Lower leg skin (tissue), 3 donors: Measurements from ENCODE around the gene ASTN1.

Experiments used
- POLR2A ChIP-seq, 2 donors: fragments of 450-650 bp; IDR thresholded peaks; one replicate each; pipeline ENCODE4 v1.6.1; 2016 to 2017; ENCODE audit warnings: antibody characterized with exemption in 2 of 2, mild to moderate bottlenecking in 1 of 2, moderate library complexity in 1 of 2
- TF ChIP-seq, protein P1 (sequence below), 3 donors: fragments of 450-650 bp; IDR thresholded peaks; one replicate each; pipeline ENCODE4 v1.5.1; 2016; ENCODE audit warnings: antibody characterized with exemption in 3 of 3, mild to moderate bottlenecking in 3 of 3, moderate library complexity in 2 of 3

GRCh38 chr1:176905648-176906047, 258.9 kb downstream of the ASTN1 start:
- TF ChIP-seq, protein P1, sequence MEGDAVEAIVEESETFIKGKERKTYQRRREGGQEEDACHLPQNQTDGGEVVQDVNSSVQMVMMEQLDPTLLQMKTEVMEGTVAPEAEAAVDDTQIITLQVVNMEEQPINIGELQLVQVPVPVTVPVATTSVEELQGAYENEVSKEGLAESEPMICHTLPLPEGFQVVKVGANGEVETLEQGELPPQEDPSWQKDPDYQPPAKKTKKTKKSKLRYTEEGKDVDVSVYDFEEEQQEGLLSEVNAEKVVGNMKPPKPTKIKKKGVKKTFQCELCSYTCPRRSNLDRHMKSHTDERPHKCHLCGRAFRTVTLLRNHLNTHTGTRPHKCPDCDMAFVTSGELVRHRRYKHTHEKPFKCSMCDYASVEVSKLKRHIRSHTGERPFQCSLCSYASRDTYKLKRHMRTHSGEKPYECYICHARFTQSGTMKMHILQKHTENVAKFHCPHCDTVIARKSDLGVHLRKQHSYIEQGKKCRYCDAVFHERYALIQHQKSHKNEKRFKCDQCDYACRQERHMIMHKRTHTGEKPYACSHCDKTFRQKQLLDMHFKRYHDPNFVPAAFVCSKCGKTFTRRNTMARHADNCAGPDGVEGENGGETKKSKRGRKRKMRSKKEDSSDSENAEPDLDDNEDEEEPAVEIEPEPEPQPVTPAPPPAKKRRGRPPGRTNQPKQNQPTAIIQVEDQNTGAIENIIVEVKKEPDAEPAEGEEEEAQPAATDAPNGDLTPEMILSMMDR (IDR thresholded peaks at IDR 0.05) = no peak
- TF ChIP-seq POLR2A (IDR thresholded peaks at IDR 0.05) = no peak
